ENCODE results near the gene BTBD9.

BTBD9 gene

DNA sequence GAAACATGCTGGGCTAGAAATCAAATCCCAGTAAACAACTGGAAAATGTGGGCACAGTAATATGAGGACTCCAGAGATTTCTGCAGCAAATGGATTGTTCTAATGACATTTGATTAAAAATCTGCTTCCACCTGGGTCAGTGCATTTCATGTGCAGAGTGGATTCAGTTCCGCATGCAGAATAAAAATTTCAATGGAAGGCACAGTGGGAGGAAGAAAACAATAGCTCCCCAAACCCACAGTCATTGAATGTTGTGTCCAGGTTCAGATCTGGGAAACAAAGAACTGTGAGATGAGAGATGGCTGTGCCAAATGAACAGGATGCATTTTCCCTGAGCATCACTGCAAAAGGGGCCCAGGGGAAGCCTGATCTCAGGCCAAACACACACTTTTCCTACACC lies 403.1 kb downstream of the BTBD9 start:
- TF ChIP-seq, protein P1, sequence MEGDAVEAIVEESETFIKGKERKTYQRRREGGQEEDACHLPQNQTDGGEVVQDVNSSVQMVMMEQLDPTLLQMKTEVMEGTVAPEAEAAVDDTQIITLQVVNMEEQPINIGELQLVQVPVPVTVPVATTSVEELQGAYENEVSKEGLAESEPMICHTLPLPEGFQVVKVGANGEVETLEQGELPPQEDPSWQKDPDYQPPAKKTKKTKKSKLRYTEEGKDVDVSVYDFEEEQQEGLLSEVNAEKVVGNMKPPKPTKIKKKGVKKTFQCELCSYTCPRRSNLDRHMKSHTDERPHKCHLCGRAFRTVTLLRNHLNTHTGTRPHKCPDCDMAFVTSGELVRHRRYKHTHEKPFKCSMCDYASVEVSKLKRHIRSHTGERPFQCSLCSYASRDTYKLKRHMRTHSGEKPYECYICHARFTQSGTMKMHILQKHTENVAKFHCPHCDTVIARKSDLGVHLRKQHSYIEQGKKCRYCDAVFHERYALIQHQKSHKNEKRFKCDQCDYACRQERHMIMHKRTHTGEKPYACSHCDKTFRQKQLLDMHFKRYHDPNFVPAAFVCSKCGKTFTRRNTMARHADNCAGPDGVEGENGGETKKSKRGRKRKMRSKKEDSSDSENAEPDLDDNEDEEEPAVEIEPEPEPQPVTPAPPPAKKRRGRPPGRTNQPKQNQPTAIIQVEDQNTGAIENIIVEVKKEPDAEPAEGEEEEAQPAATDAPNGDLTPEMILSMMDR (IDR thresholded peaks at IDR 0.05; ENCODE audit: low read depth, low read length, missing control alignments): no peak
- no peak for DNase-seq (ENCODE audit: extremely low read depth, low read depth)
- H3K4me3 ChIP-seq (replicated peaks; ENCODE audit: low read depth, low read length): no peak overlapping the region

DNA sequence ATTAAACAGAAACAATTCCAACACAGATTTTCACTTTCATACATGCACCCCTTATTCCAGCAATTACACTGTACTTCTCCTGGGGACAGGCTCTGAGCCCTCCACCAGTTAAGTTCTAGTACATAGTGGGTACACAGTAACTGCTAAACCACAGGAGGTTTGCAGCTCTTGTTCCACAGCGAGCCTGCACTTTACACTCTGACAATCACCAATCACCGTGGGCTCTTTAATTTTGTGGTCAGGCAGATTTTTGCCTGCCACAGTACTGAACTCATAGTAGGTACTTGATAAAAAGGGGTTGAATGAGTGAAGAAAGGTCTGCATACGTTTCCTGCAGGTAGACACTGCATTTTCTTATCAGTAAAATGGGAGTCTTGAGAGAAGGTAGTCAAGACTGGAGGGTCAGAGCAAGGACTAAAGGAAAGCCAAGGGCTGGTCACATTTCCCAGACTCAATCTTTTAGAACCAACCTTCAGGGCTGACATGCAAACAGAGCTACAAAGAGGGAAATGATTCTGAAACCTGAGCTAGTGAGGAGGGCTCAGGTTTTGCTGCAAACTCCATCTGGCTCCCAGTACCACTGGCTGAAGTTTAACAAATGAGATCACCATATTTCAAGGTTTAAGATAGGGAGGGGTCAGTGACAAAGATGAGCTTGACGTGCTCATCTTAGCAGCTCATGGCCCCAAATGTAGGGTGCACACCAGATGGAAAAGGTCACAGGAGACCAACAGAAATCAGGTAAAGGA lies 404.6 kb downstream of the BTBD9 start:
- no peak overlapping the region for H3K4me3 ChIP-seq (replicated peaks; ENCODE audit: low read depth, low read length)
- TF ChIP-seq, protein P1 (IDR thresholded peaks at IDR 0.05; ENCODE audit: low read depth, low read length, missing control alignments): no peak
- DNase-seq (ENCODE audit: extremely low read depth, low read depth): no peak

DNA sequence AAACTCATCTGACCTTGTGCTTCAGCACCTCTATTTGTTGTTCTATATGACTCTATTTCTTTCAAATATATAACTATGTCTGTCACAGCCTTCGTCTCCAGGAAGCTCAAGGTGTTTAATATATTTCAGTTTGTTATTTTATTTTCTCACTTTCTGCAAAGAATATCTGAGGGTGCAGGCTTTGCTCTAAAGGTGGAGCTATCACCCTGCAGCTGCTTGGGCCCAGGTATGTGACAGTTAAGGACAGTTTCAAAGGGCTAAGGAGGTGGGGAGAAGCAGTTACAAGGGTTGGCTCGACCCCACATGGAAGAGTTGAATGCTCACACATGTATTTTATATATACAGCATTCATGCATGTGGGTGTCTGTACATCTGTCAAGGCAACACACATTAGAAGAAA lies 405.6 kb downstream of the BTBD9 start:
- TF ChIP-seq, protein P1 (IDR thresholded peaks at IDR 0.05; ENCODE audit: low read depth, low read length, missing control alignments): no peak
- DNase-seq (ENCODE audit: extremely low read depth, low read depth): no peak
- no peak overlapping the region for H3K4me3 ChIP-seq (replicated peaks; ENCODE audit: low read depth, low read length)

DNA sequence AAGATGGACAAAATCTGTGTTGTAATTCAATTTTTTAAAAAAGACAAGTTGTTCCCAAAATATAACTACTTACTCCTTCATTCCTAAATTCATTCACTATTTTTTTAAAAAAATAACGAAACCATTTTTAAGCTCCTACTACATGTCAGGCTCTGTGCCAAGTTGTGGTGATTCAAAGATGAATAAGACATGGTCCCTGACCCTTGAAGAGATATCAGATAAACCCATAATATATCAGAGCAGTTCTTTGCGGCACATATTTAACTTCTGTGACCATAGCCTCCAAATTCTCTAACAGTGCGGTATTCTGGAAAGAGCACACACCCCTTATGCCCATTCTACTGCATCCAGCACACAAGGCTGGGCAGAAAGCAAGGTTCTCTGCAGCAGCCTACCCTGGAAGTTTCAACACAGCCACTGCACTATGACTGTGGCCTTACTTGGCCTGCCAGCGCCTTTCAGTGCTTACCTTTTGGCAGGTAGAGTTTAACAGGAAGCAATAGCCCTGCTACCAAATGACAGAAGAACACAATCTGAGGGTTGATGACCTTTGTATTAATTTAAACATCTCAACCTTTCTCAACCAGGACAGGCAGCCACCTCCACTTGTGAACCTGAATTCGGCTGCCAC lies 406.5 kb downstream of the BTBD9 start:
- DNase-seq (ENCODE audit: extremely low read depth, low read depth): no peak
- TF ChIP-seq, protein P1 (IDR thresholded peaks at IDR 0.05; ENCODE audit: low read depth, low read length, missing control alignments): no peak
- no peak overlapping the region for H3K4me3 ChIP-seq (replicated peaks; ENCODE audit: low read depth, low read length)

DNA sequence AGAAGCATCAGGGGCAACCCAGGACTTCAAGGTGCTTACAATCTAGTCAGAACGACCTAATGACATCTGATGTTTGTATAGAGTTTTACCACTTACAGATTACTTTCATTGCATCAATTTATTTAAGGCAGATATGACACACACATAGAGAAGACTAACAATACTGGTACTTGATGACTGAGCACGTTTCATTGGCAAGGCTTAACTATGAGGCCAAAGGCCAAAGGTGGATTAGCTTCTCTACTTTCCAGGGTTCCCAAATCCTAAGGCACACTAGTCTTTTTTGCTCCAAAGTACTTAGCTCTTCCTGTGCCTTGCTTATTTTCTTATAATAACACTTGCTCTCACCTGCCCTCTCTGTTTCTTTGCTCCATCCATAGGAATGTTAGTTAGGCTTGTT lies 414.0 kb downstream of the BTBD9 start:
- no peak for DNase-seq (ENCODE audit: extremely low read depth, low read depth)
- H3K4me3 ChIP-seq (replicated peaks; ENCODE audit: low read depth, low read length): no peak overlapping the region
- TF ChIP-seq, protein P1 (IDR thresholded peaks at IDR 0.05; ENCODE audit: low read depth, low read length, missing control alignments): no peak

DNA sequence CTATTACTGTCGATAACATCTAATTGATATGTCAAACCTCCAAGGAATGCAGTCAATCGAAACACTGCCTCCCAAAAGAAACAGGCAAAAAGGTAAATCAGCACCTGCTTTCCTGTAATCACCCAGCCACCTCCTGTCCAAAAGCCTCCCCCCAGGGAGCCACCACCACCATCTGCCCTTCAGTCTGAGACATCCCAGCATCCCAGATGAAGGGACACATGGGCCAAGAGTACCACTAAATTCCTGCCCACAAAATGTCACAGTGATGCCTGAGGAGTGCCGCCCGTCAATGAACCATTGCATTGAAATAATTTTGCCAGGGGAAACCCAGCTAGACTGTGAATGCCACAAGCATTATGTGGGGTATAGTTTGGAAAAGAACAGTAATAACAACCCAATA lies 418.5 kb downstream of the BTBD9 start:
- TF ChIP-seq, protein P1 (IDR thresholded peaks at IDR 0.05; ENCODE audit: low read depth, low read length, missing control alignments): no peak
- no peak overlapping the region for H3K4me3 ChIP-seq (replicated peaks; ENCODE audit: low read depth, low read length)
- DNase-seq (ENCODE audit: extremely low read depth, low read depth): no peak

All from HFF-Myc (cell line).